Endothelial cell of umbilical vein (primary cell): ENCODE measurements around the gene RIBC2.
A peak's percentile ranks its signal among the peaks of the same experiment; 100 is the strongest.

Source experiments
- EZH2 ChIP-seq: IDR thresholded peaks from 2 replicates; pipeline ENCODE4 v1.6.1; 2012; ENCODE audit warnings: borderline replicate concordance, low read depth, mild to moderate bottlenecking, moderate library complexity, low read length, inconsistent platforms; ENCODE audit not compliant: severe bottlenecking
- FOS ChIP-seq: IDR thresholded peaks from 2 replicates; pipeline ENCODE4 v1.6.1; 2011; ENCODE audit warnings: mild to moderate bottlenecking, low read length, moderate library complexity, borderline replicate concordance; ENCODE audit not compliant: insufficient read depth
- JUN ChIP-seq: IDR thresholded peaks from 2 replicates; pipeline ENCODE4 v1.6.1; 2011; ENCODE audit warnings: borderline replicate concordance, low read depth; ENCODE audit not compliant: insufficient read length, insufficient read depth
- POLR2A ChIP-seq: IDR thresholded peaks from 2 replicates; pipeline ENCODE4 v1.6.1; 2012; ENCODE audit warnings: low read depth, mild to moderate bottlenecking, control low read depth, low read length
- POLR2AphosphoS5 ChIP-seq: IDR thresholded peaks from 2 replicates; pipeline ENCODE4 v1.6.1; 2012; ENCODE audit warnings: low read depth, mild to moderate bottlenecking, control low read depth, low read length, moderate library complexity; ENCODE audit not compliant: insufficient read depth
- TF ChIP-seq, protein P1 (sequence below), 2 donors: IDR thresholded peaks; 1 replicate in 1 of 2; 2 replicates in 1 of 2; pipeline ENCODE4 v1.5.1; 2011; ENCODE audit warnings: low read length in 2 of 2, mild to moderate bottlenecking in 2 of 2, moderate library complexity in 2 of 2, control low read depth in 1 of 2, inconsistent platforms in 1 of 2, low read depth in 1 of 2; ENCODE audit not compliant: insufficient read depth in 1 of 2; ENCODE audit errors: extremely low read depth in 1 of 2

DNA sequence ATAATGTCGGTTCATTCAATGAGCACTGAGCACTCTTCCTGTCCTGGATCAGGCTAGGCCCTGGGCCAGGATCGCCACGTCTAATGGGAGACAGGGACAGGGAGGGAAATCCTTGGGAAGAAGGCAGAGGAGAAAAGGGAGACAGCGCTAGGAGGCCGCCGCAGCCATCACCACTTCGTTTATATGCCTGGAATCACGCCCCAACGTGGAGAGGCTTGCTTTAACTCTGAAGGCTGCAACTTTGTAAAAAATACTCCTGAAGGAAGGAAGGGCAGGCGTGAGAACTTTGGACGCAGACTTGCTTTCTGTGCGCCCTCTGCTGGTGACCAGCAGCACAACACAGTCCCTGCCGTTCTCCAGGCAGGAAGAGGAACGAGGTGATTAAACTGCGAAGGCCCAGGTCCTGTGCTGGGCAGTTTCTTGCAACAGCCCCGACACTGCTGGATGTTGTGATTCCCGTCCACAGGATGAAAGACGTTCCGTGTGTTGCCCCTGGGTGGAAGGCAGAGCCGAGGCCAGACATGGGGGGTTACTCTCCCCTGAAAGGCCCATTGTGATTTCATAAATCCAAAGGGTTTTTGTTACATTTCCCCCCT is 22.1 kb downstream of the RIBC2 start:
- TF ChIP-seq POLR2AphosphoS5 (no peak), EZH2 (no peak), POLR2A (no peak), FOS (no peak), JUN (no peak)
- TF ChIP-seq, protein P1, sequence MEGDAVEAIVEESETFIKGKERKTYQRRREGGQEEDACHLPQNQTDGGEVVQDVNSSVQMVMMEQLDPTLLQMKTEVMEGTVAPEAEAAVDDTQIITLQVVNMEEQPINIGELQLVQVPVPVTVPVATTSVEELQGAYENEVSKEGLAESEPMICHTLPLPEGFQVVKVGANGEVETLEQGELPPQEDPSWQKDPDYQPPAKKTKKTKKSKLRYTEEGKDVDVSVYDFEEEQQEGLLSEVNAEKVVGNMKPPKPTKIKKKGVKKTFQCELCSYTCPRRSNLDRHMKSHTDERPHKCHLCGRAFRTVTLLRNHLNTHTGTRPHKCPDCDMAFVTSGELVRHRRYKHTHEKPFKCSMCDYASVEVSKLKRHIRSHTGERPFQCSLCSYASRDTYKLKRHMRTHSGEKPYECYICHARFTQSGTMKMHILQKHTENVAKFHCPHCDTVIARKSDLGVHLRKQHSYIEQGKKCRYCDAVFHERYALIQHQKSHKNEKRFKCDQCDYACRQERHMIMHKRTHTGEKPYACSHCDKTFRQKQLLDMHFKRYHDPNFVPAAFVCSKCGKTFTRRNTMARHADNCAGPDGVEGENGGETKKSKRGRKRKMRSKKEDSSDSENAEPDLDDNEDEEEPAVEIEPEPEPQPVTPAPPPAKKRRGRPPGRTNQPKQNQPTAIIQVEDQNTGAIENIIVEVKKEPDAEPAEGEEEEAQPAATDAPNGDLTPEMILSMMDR (IDR thresholded peaks at IDR 0.05; ENCODE audit: extremely low read depth in 1 of 2, insufficient read depth in 1 of 2, low read depth in 1 of 2, low read length in 2 of 2), result peak; percentile 93 to 95
